ENCODE measurements around the gene CATSPER1.

Gene CATSPER1

DNA sequence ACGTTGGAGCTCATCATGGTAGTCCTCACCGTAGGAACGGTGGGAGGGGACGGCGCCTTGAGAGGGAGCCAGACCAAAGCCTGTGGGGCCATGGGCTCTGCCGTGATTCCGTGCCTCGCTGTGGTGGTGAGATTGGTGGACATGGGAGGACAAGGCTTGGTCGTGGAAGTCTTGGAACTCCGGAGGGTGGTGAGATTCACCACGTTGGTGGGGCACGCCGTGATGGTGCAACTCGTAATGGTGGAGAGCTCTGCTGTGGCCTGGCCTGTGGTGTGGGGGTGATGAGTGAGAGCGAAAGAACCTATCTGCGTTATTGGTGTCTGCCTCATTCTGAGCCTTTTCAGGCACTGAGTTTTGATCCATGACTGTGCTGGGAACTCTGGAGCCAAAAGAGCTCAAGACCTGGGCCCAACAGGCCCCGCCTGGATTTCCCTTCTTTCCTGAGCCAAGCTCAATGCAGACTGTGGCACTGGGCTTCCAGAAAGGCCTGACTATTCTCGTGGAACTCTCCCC is at the start of gene CATSPER1:
CATSPER1 (minus strand) TSS at position 463 of the 513 bp plus-strand sequence; CDS start at position 363, 100 bp downstream.
- DNase-seq = no peak

DNA sequence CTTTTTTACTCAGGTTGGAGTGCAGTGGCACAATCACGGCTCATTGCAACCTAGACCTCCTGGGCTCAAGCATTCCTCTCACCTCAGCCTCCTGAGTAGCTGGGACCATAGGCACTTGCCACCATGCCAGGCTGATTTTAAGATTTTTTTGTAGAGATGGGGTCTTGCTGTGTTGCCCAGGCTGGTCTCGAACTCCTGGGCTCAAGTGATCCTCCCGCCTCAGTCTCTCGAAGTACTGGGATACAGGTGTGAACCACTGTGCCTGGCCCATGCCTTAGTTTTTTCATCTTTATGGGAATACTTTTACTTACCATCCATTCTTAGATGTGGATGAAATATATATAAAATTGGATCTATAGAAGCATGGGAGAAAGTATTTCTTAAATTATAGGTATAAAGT is 49.0 kb upstream of the CATSPER1 start:
- no peak for DNase-seq

DNA sequence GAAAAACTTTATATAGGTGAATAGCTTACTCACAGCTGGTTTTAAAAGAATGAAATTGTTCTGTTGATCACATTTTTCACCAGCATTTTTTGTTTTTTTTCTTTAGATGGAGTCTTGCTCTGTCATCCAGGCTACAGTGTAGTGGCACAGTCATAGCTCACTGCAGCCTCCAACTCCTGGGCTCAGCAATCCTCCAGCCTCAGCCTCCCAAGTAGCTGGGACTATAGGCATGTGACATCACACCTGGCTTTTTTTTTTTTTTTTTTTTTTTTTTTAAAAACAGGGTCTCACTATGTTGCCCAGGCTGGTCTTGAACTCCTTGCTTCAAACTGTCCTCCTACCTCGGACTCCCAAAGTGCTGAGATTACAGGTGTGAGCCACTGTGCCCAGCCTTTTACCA is 47.4 kb upstream of the CATSPER1 start:
- DNase-seq = no peak

DNA sequence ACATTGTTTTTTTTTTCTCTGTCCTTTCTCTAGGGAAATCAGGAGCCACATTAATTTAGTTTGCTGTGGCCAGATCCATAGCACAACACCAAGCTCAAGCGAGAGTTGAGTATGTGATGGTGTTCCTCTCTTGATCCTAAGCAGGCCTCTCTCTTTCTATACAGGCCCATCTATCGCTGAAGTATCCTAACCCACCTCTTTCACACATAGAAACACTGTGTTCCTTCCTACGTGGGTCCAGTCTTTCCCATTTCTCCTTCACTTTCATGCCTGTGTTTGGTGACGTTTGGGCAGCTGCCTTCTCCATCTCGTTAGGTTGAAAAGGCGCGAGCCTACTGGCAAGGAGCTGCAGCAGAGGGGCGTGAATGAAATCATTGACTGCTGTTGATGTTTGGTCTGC is 46.2 kb upstream of the CATSPER1 start:
- DNase-seq = no peak

DNA sequence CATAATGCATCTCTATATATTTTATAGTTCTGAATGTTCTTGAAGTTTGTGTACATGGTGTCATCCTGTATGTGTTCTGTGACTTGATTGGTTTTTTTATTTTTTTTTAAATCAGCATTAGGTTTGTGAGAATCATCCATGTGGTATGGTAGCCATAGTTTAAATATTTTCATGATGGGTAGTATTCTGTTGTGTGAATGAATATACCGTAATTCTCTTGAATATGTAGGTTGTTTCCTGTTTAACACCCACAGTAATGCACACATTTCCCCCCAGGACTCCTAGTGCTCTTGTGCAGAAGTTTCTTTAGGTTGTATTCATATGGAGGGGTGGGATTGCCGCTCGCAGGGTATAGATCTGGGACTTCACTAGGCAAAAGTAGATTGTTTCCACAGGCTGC is 45.8 kb upstream of the CATSPER1 start:
- DNase-seq = no peak

DNA sequence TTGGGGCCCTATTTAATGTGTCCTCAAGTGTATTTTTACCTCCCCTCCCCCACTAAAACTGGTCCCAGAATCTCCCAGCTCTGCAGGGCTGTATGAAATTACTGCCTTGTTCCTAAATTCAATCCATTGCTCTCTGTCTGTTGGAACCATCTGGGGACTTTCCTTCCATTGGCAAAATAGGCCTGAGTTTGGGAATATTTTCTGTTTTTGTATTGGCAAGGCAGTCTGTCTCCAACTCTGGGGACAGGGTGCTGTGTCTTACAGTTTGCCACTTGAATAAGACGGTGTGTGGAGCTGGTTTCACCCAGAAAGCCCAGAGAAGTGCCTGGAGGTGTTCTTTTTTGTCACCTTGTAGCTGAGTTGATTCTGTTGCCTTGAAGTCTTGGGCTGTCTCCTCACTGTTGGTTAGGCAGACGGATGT is 45.1 kb upstream of the CATSPER1 start:
- no peak for DNase-seq

DNA sequence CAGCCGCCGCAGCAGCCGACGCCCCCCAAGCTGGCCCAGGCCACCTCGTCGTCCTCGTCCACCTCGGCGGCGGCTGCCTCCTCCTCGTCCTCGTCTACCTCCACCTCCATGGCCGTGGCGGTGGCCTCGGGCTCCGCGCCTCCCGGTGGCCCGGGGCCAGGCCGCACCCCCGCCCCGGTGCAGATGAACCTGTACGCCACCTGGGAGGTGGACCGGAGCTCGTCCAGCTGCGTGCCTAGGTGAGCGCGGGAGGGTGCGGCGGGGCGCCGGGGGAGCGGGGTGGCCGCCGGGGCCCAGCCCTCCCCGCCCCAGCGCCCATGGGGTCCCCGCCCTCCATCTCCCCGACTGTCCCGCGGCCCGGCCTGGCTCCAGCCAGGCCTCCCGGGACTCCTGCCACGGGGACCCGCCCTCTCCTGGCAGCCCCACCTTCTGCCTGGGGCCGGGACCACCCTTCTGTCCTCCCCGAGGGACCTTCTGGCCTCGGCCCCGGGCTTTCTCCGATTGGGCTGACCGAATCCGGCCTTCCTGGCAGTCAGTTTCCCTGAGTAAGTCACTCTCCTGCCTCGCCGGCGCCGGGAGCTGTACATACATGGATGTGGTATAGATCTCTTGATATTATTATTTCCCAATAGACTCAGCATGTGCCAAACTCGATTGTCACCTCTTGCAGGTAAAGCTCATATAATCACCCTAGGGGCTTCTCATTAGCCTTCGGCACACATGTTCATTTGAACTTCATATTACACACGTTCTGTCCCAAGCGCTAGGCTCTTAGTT is 44.5 kb upstream of the CATSPER1 start:
- peak; percentile 7 for DNase-seq

DNA sequence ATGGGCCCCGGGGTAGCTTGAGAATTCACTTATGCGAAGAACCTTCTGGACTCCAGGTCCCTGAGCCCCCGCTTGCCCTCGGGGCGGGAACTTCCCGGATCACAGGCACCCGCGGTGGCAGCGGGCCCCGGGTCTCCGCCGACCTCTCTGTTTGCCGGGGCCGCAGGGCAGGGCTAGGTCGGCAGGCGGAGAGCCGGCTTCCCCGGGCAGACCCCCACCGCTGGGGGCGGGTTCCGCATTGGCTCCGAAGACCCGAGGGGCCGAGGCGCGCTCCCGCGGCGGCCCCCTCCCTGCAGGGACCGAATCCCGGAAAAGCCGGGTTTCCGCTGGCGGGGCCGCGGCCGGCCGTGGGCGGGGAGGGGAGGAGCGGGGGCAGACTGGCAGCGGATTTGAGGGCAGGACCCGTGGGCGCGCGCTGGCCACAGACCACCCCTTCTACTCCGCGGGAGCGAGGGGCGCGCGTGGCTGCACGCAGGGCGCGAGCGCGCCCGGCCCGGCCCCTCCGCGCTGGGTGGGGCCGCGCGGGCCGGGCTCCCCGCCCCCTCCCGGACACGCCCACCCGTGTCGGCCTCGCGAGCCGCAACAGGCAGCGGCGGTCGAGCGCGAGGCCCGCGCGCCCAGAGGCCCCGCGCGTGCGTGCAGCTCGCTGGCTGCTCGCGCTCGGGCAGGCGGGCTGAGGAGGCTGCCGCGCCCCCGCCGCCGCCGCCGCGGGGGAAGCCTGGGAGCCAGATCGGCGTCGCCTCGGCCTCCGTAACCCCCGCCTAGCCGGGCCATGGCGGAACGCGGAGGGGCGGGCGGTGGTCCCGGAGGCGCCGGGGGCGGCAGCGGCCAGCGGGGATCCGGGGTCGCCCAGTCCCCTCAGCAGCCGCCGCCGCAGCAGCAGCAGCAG is 43.7 kb upstream of the CATSPER1 start, which contains the start of gene PACS1:
PACS1 (plus strand) TSS at position 558 of the 889 bp plus-strand sequence; CDS start at position 773, 215 bp downstream.
- peak; percentile 60 for DNase-seq

DNA sequence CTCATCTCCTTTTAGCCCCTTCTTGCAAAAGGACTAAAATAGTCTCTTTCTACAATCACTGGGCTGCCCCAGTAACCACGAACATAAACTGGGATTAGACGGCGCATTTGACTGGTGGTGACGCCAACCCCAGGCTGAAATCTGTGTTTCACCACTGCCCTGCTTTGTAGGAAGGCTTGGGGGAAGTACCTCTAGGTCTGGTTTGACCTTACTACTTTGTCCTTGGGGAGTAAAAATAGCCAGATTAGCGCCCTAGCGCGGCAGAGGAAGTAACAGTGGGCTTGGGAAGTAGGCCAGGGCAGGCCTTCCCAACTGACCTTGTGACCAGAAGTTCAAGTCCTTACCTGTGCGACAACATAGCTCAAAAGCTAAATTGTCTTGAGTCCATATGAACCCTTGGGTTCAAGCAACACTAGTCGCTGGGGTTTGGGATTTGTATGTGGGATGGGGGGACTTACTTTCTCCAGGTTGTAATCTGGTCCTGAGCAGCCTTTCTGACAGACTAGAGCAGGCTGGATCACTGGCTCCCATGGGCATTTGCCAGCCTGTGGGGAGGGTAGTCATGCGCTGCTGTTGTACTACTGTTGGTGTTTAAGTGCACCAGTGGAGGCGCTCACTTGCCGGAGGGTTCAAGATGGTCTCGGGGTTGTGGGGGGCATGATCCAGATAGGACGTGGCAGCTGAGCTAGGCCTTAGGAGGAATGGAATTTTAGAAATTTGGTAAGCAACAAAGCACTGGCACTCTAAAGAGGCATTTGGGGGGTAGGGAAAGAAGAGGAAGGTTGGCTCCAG is 42.8 kb upstream of the CATSPER1 start:
- DNase-seq = peak; percentile 18

DNA sequence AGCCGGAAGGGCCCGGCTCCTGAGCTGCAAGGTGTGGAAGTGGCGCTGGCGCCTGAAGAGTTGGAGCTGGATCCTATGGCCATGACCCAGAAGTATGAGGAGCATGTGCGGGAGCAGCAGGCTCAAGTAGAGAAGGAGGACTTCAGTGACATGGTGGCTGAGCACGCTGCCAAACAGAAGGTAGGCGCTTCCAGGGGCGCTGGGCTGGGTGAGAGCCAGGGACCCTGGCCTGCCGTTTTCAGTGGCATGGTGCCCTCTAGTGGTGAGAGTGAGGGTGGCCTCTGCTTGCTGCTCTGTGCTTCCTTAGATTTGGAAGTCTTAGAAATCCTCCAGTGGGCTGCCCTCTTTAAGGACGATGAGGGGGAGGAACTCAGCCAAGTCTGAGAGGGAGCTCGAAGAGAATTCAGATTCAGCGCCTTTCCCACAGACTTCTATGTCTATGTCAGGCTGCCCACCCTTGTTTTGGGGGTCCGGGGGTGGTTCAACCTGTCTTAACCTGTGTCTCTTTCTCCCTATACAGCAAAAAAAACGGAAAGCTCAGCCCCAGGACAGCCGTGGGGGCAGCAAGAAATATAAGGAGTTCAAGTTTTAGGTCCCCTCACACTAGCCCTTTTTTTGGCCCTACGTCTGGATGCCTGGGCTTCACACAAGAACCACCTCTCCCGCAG is 42.0 kb upstream of the CATSPER1 start:
- DNase-seq = peak; percentile 82

DNA sequence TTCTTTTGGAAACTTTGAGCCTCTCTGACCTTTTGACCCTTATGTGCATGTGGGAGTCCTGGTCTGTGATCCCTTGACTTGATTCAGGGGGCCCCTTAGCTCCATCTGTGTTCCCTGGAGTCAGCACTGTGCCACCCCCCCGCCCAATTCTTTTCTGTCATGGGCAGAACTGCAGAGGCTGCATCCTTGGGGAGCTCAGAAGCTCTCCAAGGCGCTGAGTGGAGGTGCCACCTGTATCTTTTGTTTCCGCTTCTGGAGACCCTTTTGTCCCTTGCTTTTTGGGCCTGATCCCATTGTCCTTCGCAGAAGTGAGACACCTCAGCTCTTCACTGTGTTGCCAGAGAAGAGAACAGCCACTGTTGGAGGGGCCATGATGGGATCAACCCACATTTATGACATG is 41.4 kb upstream of the CATSPER1 start:
- DNase-seq = no peak

DNA sequence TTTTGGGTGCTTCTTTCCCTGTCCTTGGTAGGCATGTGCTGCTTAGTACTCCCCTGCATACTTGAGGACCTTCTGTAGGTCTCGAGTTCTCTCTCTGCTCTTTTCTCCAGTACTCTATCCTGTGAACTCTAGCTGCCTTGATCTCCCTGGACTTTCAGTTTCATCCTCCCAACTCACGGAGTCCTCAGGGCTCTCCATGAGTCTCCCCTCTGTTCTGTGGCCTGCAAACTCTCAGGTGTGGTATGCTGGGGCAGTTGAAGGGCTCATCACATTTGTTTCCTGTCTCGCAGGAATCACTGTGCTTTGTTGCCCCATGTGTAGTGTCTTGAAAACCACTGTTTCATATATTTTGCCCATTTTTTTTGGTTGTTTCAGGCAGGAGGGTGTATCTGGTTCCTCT is 40.5 kb upstream of the CATSPER1 start:
- no peak for DNase-seq

DNA sequence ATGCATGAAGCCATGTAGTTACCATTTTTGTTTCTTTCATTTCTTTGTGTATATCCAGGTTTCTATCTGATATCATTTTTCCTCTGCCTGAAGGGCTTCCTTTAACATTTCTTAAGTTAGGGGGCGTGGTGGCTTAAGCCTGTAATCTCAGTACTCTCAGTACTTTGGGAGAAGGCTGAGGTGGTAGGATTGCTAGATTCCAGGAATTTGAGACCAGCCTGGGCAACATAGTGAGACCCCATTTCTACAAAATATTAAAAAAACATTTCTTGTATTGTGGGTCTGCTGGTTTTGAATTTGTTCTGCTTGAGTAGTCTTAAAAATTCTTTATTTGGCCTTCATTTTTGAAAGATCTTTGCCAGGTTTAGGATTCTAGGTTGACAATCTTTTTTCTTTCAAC is 38.3 kb upstream of the CATSPER1 start:
- no peak for DNase-seq

DNA sequence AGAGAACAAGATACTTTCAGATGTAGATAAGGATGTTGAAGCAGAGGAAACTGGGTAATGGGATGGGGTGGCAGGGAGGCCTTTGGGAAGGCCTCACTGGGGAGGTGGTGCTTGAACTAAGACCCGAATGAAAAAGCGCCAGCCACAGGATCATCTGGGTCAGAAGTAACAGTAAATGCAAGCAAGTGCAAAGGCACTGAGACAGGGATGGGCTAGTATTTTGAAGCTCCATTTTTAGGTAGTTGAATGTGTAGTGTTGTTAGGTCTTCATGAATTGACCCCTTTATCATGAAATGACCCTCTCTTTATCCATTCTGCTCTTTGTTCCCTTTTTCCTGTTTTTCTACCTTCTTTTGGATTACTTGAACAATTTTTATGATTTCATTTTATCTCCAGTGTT is 37.6 kb upstream of the CATSPER1 start:
- no peak for DNase-seq

DNA sequence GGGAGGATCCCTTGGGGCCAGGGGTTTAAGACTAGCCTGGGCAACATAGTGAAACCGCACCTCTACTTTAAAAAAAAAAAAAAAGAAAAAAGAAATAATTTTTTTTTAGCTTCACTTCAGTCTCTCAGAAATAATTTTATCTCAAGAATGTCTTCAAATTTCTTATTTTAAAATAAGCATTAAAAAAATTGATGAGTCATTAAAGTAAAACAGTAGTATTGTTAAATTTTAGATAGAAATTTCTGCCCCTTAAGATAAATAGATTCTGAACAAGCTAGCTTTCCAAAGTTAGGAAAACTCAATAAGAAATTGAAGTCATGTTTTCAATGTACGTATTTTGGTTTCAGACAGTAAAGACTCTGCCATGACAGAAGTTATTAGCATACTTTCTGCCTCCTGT is 36.1 kb upstream of the CATSPER1 start:
- DNase-seq = no peak

DNA sequence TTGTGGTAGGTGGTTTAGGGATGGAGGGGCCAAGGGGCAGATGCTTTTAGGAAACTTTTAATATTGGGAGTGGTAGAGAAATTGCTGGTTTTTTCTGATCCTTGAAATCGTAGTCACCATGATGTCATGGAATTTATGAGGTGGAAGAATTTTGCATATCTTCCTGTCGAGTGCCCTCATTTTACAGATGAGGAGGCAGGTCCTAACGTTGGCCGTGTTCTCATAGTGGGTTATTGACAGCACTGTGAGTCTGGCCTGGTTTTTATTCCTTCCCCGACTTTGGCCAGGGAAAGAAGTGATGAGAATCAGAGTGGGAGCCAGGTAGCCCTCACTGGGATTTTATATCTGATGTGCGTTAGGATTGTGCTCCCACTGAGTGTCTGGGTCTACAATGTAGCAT is 35.0 kb upstream of the CATSPER1 start:
- DNase-seq = no peak

DNA sequence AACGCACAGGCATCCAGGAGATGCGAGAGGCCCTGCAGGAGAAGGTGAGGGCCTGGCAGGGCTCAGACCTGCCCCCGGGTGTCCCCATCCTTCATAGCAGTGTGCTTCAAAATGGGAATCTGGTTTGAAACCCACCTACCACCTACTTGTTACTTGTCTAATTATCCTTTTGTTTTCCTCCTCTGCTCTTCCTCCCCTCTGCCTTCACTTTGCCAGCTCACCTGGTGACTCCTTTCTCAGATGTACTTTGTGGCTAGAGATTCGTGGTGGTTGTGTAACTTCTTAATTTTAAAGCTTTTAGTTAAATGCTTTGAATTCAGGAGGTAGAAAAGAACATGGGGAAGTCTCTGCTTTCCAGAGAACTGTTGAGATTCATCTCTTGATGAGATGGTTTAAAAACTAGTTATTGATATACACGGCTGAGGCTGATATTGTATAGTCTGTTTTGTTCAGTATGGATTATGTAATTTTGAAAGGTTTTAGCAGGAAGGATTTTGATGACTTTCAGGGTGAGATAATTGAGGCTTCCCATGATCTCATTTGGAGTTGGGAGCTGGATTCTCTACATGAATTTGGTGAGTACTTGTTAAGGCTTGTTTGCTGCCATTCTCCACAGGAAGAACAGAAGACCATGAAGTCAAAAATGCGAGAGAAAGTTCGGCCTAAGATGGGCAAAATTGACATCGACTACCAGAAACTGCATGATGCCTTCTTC is 33.8 kb upstream of the CATSPER1 start:
- no peak for DNase-seq

DNA sequence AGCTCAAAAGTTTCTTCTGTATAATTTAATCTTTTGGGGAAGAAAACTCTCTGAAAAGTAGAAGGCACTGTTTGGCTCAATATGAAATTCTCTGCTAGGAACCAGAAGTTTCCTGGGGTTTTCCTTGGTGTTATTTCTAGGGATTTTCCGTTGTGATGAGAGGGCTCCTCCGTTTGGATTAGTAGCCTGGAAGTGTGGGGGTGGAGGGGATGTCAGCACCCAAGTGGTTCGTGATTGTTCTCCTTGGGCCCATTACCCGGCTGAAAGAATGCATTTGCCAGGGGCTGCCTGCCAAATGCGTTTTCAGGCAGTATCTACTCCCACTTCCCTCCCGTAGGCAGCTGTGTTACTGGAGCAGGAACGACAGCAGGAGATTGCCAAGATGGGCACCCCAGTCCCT is 30.2 kb upstream of the CATSPER1 start:
- no peak for DNase-seq

DNA sequence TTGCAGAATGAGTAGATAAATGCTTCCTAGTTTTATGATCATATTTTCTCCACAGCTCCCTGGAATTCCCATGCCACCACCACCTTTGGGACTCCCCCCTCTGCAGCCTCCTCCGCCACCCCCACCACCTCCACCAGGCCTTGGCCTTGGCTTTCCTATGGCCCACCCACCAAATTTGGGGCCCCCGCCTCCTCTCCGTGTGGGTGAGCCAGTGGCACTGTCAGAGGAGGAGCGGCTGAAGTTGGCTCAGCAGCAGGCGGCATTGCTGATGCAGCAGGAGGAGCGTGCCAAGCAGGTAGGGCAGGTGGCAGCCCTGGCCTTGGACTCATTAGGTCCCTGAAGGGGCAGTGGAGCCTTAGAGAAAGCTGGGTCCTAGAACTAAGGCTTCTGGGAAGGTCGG is 28.7 kb upstream of the CATSPER1 start:
- no peak for DNase-seq

DNA sequence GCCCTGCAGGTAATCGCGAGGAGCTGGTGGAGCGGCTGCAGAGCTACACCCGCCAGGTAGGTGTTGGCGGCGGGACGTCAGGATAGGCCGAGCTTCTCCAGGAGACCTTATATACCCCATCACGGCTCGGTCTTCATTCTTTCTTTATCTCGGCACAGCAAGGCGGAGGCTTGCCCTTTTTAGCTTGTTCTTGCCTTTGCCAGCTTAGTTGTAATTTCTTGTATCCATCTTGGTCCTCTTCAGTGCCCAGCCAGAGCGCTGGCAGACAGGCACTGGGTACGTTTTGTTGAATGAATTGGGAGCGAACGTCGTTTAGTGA is 26.3 kb upstream of the CATSPER1 start:
- no peak for DNase-seq

DNA sequence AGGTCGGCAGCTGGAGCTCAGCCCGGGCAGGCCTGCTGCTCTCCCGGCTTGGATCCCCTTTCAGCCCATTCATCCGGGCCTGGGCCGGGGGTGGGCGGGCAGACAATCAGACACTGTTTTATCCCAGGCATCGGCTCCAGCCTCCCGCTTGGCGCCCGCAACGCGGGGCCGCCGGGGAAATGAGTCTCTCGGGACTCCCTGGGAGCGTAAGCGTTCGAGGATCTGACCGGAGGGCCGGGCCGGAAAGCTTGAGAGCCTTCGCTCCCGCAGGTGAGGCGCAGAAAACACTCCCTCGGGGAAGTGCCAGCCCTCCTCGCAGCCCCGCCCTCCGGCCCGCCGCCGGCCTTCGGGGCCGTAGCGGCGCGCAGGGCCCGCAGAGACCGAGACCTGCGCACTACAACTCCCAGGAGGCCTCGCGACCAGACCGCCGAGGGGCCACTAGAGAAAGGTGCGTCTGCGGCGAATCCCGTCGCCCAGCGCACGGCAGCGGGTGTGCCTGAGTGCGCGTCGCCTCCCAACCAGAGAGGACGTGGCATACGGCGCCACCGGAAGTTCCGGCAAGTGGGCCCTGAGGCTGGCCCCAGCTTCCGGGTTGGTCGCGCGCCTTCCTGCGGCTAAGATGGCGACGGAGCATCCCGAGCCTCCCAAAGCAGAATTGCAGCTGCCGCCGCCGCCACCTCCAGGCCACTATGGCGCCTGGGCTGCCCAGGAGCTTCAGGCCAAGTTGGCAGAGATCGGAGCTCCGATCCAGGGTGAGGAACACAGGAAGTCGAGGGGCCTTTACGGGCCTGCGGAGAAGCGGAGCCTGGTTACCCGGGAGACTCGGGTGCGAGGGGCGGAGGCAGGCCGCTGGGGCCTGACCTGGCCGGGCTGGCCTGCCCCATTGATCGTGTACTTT is 25.7 kb upstream of the CATSPER1 start, which contains the start of gene SF3B2:
SF3B2 (plus strand) TSS at position 599 of the 898 bp plus-strand sequence; CDS start at position 620, 21 bp downstream.
- DNase-seq = peak; percentile 99

Data from NCI-H1105 treated with DMSO at 0.1 percent for 48 hours (cell line).